Chondrocyte (in vitro differentiated cells): ENCODE data around the gene ABCD4. TPM values are rescaled to one million over a fixed set of nuclear protein-coding genes. Genes with fewer than 3 reads are reported as not detected.

Experiments
- DNase-seq: peaks from one replicate; pipeline ENCODE4 v3.0.0; 2021; ENCODE audit warnings: mixed read lengths, low spot score
- H3K27ac Mint-ChIP-seq: one replicate; pipeline ENCODE4 v1.8.0; 2021; ENCODE audit warnings: mild to moderate bottlenecking, moderate library complexity, mixed read lengths; ENCODE audit not compliant: unreplicated experiment
- H3K27me3 Mint-ChIP-seq: 2 replicates; pipeline ENCODE4 v1.8.0; 2021; ENCODE audit warnings: low read depth, mixed read lengths
- H3K36me3 Mint-ChIP-seq: 2 replicates; pipeline ENCODE4 v1.8.0; 2021; ENCODE audit warnings: low read depth, mixed read lengths
- H3K4me1 Mint-ChIP-seq: 2 replicates; pipeline ENCODE4 v1.8.0; 2021; ENCODE audit warnings: low read depth, mild to moderate bottlenecking, mixed read lengths
- H3K4me3 Mint-ChIP-seq: one replicate; pipeline ENCODE4 v1.8.0; 2021; ENCODE audit warnings: mild to moderate bottlenecking, moderate library complexity, mixed read lengths; ENCODE audit not compliant: unreplicated experiment
- H3K9me3 Mint-ChIP-seq: 2 replicates; pipeline ENCODE4 v1.8.0; 2021; ENCODE audit warnings: low read depth, mixed read lengths
- CTCF ChIP-seq: fragments of 200-600 bp; sonication (generic); IDR thresholded peaks from 2 replicates; pipeline ENCODE4 v1.5.0; 2021; ENCODE audit warnings: antibody characterized with exemption, mild to moderate bottlenecking, moderate library complexity
- total RNA-seq: library from RNA; stranded (reverse); gene quantifications from 3 replicates; pipeline ENCODE4 v1.2.1, GENCODE V29; 2021

Gene ABCD4
- total RNA-seq, 1 donor from 2014 or later = 34.7 TPM

- Mint-ChIP-seq H3K27ac (no peak overlapping the region), H3K4me1 (peaks cover 5% of the 10 kb centered on the region), H3K9me3 (no peaks in the 10 kb centered on the region), H3K4me3 (no peak overlapping the region), H3K27me3 (peaks cover 3% of the 10 kb centered on the region), H3K36me3 (no peaks in the 10 kb centered on the region)
- DNase-seq = no peak
- no peak for TF ChIP-seq CTCF
These were observed 11.8 kb upstream of the ABCD4 start for GRCh38 chr14:74314576-74314975.

GRCh38 chr14:74313601-74314000 lies 10.9 kb upstream of the ABCD4 start:
- H3K4me1 Mint-ChIP-seq = peaks cover 5% of the 10 kb centered on the region
- no peak for TF ChIP-seq CTCF
- peaks cover 4% of the 10 kb centered on the region for H3K27me3 Mint-ChIP-seq
- no peaks in the 10 kb centered on the region for H3K36me3 Mint-ChIP-seq
- H3K4me3 Mint-ChIP-seq = no peak overlapping the region
- no peaks in the 10 kb centered on the region for H3K9me3 Mint-ChIP-seq
- no peak overlapping the region for H3K27ac Mint-ChIP-seq
- DNase-seq = peak; percentile 18

DNA sequence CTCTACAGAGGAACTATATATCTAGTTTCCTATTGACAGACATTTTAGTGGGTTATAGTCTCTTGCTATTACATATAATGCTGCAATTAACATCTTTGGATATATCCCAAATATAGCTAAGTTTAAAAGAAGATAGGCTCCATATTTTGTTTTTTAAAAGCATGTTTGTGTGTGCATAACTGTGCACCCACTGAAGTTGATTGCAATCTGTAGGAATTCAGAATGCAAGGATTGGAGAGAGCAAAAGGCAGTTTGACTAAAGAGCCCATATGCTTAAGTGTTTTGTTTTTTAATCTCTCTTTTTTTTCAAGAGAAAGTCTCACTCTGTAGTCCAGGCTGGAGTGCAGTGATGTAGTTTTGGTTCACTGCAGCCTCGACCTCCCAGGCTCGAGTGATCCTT lies 9.4 kb upstream of the ABCD4 start:
- TF ChIP-seq CTCF = no peak
- Mint-ChIP-seq H3K4me3 (no peak overlapping the region), H3K9me3 (no peaks in the 10 kb centered on the region), H3K36me3 (no peaks in the 10 kb centered on the region), H3K27me3 (peaks cover 6% of the 10 kb centered on the region), H3K27ac (no peak overlapping the region), H3K4me1 (peaks cover 5% of the 10 kb centered on the region)
- DNase-seq = no peak

DNA sequence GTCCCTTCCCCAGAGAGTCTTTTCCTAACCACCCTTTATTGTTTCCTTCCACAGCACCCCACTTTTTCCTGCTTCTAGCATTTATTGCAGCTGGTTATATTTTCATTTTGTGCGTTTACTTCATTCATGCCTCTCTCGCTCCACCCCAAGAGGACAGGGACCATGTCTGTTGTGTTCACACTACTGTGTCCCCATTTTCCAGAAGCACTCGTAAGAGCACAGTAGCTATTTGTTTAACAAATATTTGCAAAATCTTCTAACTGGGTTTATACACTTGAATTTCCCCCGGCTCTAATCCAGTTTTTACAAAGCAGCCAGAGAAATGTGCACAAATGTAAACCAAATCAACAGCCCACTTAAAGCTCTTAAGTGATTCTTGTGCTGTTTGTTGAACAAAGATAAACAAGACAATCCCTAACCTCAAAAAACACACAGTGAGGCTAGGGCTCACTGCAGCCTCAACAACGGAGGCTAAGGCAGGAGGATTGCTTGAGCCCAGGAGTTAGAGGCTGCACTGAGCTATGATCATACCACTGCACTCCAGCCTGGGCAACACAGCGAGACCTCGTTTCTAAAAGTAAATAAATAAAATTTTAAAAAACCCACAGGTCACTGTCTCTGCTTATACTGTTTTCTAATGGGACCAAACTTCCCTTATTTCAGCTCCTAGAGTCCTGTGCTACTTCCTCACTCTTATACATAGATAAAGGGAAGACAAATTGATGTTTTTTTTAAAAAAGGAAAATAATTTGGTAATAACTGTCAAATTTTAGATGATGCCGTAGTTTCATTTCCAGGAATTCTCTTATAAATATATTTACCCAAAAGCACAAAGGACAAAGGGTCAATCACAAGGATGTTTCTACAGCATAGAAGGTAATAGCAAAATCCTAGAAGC lies 6.6 kb upstream of the ABCD4 start:
- Mint-ChIP-seq H3K27me3 (peaks cover 6% of the 10 kb centered on the region), H3K9me3 (no peaks in the 10 kb centered on the region), H3K4me3 (no peak overlapping the region), H3K36me3 (no peaks in the 10 kb centered on the region), H3K27ac (no peak overlapping the region), H3K4me1 (peaks cover 5% of the 10 kb centered on the region)
- no peak for TF ChIP-seq CTCF
- peak; percentile 3 for DNase-seq

- peak; percentile 22 for DNase-seq
- peaks cover 6% of the 10 kb centered on the region for H3K27me3 Mint-ChIP-seq
- no peaks in the 10 kb centered on the region for H3K36me3 Mint-ChIP-seq
- H3K4me3 Mint-ChIP-seq = no peak overlapping the region
- H3K4me1 Mint-ChIP-seq = peaks cover 5% of the 10 kb centered on the region
- TF ChIP-seq CTCF = no peak
- H3K9me3 Mint-ChIP-seq = no peaks in the 10 kb centered on the region
- no peak overlapping the region for H3K27ac Mint-ChIP-seq
These were observed 6.0 kb upstream of the ABCD4 start for GRCh38 chr14:74308695-74309094.
